Sigmoid colon (tissue), 4 donors: ENCODE results near the gene SINHCAF.

Experiments used
- CTCF ChIP-seq, 4 experiments: fragments of 450-650 bp in 3 of 4; fragments of 200-600 bp in 1 of 4; IDR thresholded peaks; one replicate each; pipeline ENCODE4 v1.5.1; 2016 to 2019; ENCODE audit warnings: antibody characterized with exemption in 4 of 4, mild to moderate bottlenecking in 3 of 4, moderate library complexity in 2 of 4
- POLR2AphosphoS5 ChIP-seq, 4 donors: sonication (generic); formaldehyde crosslinking; IDR thresholded peaks; one replicate each; pipeline ENCODE4 v1.6.1; 2017; ENCODE audit warnings: antibody characterized with exemption in 4 of 4

DNA sequence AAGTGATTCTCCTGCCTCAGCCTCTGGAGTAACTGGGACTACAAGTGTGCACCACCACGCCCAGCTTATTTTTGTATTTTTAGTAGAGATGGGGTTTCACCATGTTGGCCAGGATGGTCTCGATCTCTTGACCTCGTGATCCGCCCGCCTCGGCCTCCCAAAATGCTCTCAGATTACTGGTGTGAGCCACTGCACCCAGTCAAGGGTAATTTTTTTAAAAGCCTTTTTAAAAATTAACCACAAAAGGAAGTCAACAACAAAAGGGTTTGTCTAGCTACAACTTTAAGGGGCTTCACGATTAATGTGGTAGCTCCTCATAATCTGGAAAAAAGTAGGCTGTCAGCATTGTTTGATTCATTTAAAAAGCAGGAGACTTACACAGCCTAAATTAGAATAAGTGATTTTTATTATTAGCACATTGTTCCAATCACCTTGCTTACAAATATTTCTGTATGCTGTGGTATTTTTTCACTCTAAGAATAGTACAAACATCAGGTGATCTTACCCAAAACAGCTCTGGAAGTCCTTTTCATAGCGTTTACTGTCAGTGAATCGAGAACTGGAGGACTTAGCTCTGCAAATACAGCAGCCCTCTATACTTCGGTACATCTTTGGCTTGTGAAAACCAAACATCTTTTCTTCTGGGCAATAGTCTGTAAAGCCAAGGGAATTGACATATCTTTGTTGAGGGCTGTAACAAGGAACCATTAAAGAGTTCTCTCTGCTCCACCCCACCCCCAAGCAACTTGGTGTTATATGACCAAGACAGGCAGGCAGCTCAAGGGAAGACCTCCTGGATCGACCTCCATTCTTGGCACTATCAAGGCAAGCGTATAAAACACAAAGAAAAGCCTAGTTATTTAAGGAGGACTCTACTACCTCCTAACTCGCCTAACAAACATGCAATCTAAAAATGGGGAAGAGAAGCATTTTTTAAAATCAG is 28.1 kb downstream of the SINHCAF start:
- TF ChIP-seq POLR2AphosphoS5 (IDR thresholded peaks at IDR 0.05) (no peak), CTCF (IDR thresholded peaks at IDR 0.05) (no peak)
